WTC11 (cell line): ENCODE data around the gene TNFRSF13B. TPM values are rescaled to one million over a fixed set of nuclear protein-coding genes. Genes with fewer than 3 reads are reported as not detected.

ENCODE experiments used
- ATAC-seq: fragments of 200-7000 bp; cut with Tn5 transposase; 2 replicates; pipeline ENCODE4 v1.10.0; 2021; ENCODE audit warnings: mild to moderate bottlenecking, moderate library complexity
- CTCF ChIA-PET: fragments of 300-600 bp; sonication (Branson Sonifier 250); formaldehyde crosslinking; loops from one replicate; lab custom pipeline; 2021; ENCODE audit warnings: antibody characterized with exemption; lab: Charles Lee
- POLR2A ChIA-PET: fragments of 350-600 bp; sonication (Branson Sonifier 250); formaldehyde crosslinking; loops from one replicate; lab custom pipeline; 2021; ENCODE audit warnings: antibody characterized with exemption; lab: Charles Lee
- DNase-seq: peaks from one replicate; pipeline ENCODE4 v3.0.0; 2021; ENCODE audit warnings: low spot score
- H3K27ac Mint-ChIP-seq: 2 replicates; pipeline ENCODE4 v1.8.0; 2021; ENCODE audit warnings: mixed read lengths
- H3K27me3 Mint-ChIP-seq: 2 replicates; pipeline ENCODE4 v1.8.0; 2021; ENCODE audit warnings: low read depth, mild to moderate bottlenecking, moderate library complexity, mixed read lengths
- H3K36me3 Mint-ChIP-seq: 2 replicates; pipeline ENCODE4 v1.8.0; 2021; ENCODE audit warnings: mixed read lengths
- H3K4me1 Mint-ChIP-seq: 2 replicates; pipeline ENCODE4 v1.8.0; 2022; ENCODE audit warnings: mixed read lengths
- H3K4me3 Mint-ChIP-seq: 2 replicates; pipeline ENCODE4 v1.8.0; 2021; ENCODE audit warnings: mild to moderate bottlenecking, moderate library complexity, mixed read lengths
- H3K9me3 Mint-ChIP-seq: 2 replicates; pipeline ENCODE4 v1.8.0; 2021; ENCODE audit warnings: mixed read lengths
- ARID4B ChIP-seq: sonication (generic); formaldehyde crosslinking; IDR thresholded peaks from 2 replicates; pipeline ENCODE4 v1.8.0; 2023; ENCODE audit warnings: missing genetic modification reagents, mild to moderate bottlenecking, borderline replicate concordance
- CBFB ChIP-seq: sonication (generic); formaldehyde crosslinking; IDR thresholded peaks from 2 replicates; pipeline ENCODE4 v1.8.1; 2022; ENCODE audit warnings: mild to moderate bottlenecking, low read depth, missing genetic modification reagents
- CDX4 ChIP-seq: fragments of 250-450 bp; sonication (Bioruptor Pico); IDR thresholded peaks from 2 replicates; pipeline ENCODE4 v1.9.0; 2021; ENCODE audit warnings: moderate library complexity, mild to moderate bottlenecking, inconsistent platforms, borderline replicate concordance
- FOXP1 ChIP-seq: sonication (generic); formaldehyde crosslinking; IDR thresholded peaks from 2 replicates; pipeline ENCODE4 v1.8.0; 2022; ENCODE audit warnings: missing genetic modification reagents, mild to moderate bottlenecking, moderate library complexity, borderline replicate concordance
- MYBL2 ChIP-seq: sonication (generic); formaldehyde crosslinking; IDR thresholded peaks from 2 replicates; pipeline ENCODE4 v1.8.1; 2023; ENCODE audit warnings: mild to moderate bottlenecking, moderate library complexity, missing genetic modification reagents
- NR3C1 ChIP-seq: sonication (generic); formaldehyde crosslinking; conservative IDR thresholded peaks from 2 replicates; pipeline ENCODE4 v1.8.1; 2023; ENCODE audit warnings: low read depth, mild to moderate bottlenecking, missing genetic modification reagents
- SMAD4 ChIP-seq: sonication (generic); formaldehyde crosslinking; IDR thresholded peaks from 2 replicates; pipeline ENCODE4 v1.8.0; 2022; ENCODE audit warnings: mild to moderate bottlenecking, missing genetic modification reagents
- ZNF263 ChIP-seq: sonication (generic); formaldehyde crosslinking; IDR thresholded peaks from 2 replicates; pipeline ENCODE4 v1.8.1; 2022; ENCODE audit warnings: low read depth, mild to moderate bottlenecking, moderate library complexity, missing genetic modification reagents
- ZNF281 ChIP-seq: sonication (generic); formaldehyde crosslinking; IDR thresholded peaks from 2 replicates; pipeline ENCODE4 v1.8.0; 2023; ENCODE audit warnings: mild to moderate bottlenecking, missing genetic modification reagents
- ZNF512 ChIP-seq: sonication (generic); formaldehyde crosslinking; IDR thresholded peaks from 2 replicates; pipeline ENCODE4 v1.8.1; 2022; ENCODE audit warnings: missing genetic modification reagents, borderline replicate concordance
- total RNA-seq: library from RNA; stranded (reverse); gene quantifications from 3 replicates; pipeline ENCODE4 v1.2.3, GENCODE V29; 2021

Gene TNFRSF13B
- total RNA-seq, 1 experiment from 2014 or later, result not detected

GRCh38 chr17:16977932-16978331, 6.0 kb upstream of the TNFRSF13B start (continued):
- TF ChIP-seq ZNF512 (CRISPR knock-in tag) (no peak), CDX4 (CRISPR knock-in tag) (no peak)

- ChIA-PET POLR2A (no interaction called here), CTCF (interaction anchor here (1.3 to 3.1 kb wide), 2 partner anchors 15 to 165 kb away, joined by 4 to 14 read pairs; no protein-coding TSS in a partner anchor)
- Mint-ChIP-seq H3K4me1 (peaks cover 5% of the 10 kb centered on the region; the same call in 1 of the 2 replicates), H3K9me3 (no peaks in the 10 kb centered on the region), H3K27me3 (no peaks in the 10 kb centered on the region; the same call in none of the 2 replicates), H3K27ac (no peak overlapping the region), H3K36me3 (no peaks in the 10 kb centered on the region), H3K4me3 (no peak overlapping the region)
- no peak for ATAC-seq
- DNase-seq, result no peak
- TF ChIP-seq CBFB (CRISPR knock-in tag) (no peak), MYBL2 (CRISPR knock-in tag) (no peak), NR3C1 (no peak), SMAD4 (CRISPR knock-in tag) (no peak), ARID4B (CRISPR knock-in tag) (no peak), ZNF281 (no peak), FOXP1 (CRISPR knock-in tag) (no peak), ZNF263 (CRISPR knock-in tag) (no peak)
Observed at GRCh38 chr17:16976725-16977550, 5.0 kb upstream of the TNFRSF13B start.
